Adipocyte (in vitro differentiated cells): ENCODE results near the gene RNF19B.

Experiments used
- DNase-seq: peaks from one replicate; pipeline ENCODE4 v3.0.0-alpha.2; 2015; ENCODE audit warnings: low read depth
- H3K27me3 ChIP-seq: replicated peaks from 2 replicates; pipeline ENCODE4 v1.7.0; 2013; ENCODE audit warnings: mild to moderate bottlenecking, low read length, moderate library complexity; ENCODE audit not compliant: control insufficient read depth, insufficient read depth
- H3K36me3 ChIP-seq: 2 replicates; pipeline ENCODE4 v1.7.0; 2013; ENCODE audit warnings: low read length, mild to moderate bottlenecking, moderate library complexity; ENCODE audit not compliant: control insufficient read depth, insufficient read depth, severe bottlenecking
- H3K4me1 ChIP-seq: 2 replicates; pipeline ENCODE4 v1.7.0; 2013; ENCODE audit warnings: mild to moderate bottlenecking, low read length, moderate library complexity; ENCODE audit not compliant: control insufficient read depth, insufficient read depth
- H3K4me3 ChIP-seq: 2 replicates; pipeline ENCODE4 v1.7.0; 2013; ENCODE audit warnings: mild to moderate bottlenecking, low read length, moderate library complexity
- H3K9ac ChIP-seq: 2 replicates; pipeline ENCODE4 v1.7.0; 2013; ENCODE audit warnings: mild to moderate bottlenecking, low read length, moderate library complexity
- H3K9me3 ChIP-seq: 2 replicates; pipeline ENCODE4 v1.7.0; 2013; ENCODE audit warnings: mild to moderate bottlenecking, low read length, moderate library complexity; ENCODE audit not compliant: control insufficient read depth

Gene RNF19B

GRCh38 chr1:32991386-32991785 is 26.8 kb upstream of the RNF19B start:
- Histone ChIP-seq H3K36me3 (no peaks in the 10 kb centered on the region), H3K9ac (no peak overlapping the region), H3K4me3 (no peak overlapping the region), H3K4me1 (peaks cover 37% of the 10 kb centered on the region), H3K27me3 (no peaks in the 10 kb centered on the region), H3K9me3 (no peaks in the 10 kb centered on the region)
- no peak for DNase-seq

- DNase-seq, result no peak
- H3K36me3 ChIP-seq, result no peaks in the 10 kb centered on the region
- no peak overlapping the region for H3K9ac ChIP-seq
- H3K27me3 ChIP-seq, result no peaks in the 10 kb centered on the region
- no peak overlapping the region for H3K4me3 ChIP-seq
- H3K4me1 ChIP-seq, result peaks cover 37% of the 10 kb centered on the region
- no peaks in the 10 kb centered on the region for H3K9me3 ChIP-seq
Measured at GRCh38 chr1:32990887-32991286, 26.3 kb upstream of the RNF19B start.

DNA sequence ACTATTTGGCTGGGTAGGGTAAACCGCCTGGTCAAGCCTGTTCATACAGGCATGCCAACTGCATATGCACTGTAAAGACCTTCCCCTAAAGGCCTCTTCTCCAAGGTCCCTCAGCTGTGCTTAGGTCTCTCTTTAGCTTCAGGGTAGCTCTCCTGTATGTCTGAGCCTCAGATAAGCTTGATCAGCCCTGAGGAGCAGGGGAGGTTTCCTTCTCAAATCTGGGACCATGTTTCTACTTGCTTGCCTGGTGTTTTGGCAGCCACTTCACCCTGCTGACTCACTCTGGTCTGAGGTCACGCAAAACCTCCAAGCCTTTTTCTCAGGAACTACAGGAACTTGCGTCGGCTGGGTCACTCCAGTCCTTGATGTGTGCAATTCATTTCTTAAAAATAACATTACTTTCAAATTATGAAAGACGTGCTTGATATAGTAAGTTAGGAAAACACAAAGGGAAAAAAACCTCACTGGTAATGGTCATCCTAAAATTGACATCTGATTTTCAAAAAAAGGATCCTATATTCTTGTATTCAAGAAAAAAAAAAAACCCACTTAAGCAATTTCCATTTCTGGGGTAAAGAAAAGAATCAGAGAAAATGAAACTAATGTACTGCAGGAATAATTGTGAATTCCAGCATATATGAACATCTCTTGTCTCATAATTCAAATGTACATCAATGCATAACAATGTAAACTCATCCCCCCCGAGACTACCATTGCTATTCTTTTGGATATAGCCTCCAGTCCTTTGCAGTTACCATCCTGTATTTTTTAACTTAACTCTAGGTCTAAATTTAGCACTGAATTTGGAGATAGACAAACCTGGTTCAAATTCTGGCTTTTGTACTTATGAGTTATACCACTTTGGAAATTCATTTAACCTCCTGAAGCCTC is 24.8 kb upstream of the RNF19B start:
- Histone ChIP-seq H3K9me3 (no peaks in the 10 kb centered on the region), H3K27me3 (no peaks in the 10 kb centered on the region), H3K4me3 (peak overlapping the region; percentile 34), H3K9ac (peak overlapping the region; percentile 59), H3K4me1 (peaks cover 45% of the 10 kb centered on the region), H3K36me3 (no peaks in the 10 kb centered on the region)
- peak; percentile 96 for DNase-seq

DNA sequence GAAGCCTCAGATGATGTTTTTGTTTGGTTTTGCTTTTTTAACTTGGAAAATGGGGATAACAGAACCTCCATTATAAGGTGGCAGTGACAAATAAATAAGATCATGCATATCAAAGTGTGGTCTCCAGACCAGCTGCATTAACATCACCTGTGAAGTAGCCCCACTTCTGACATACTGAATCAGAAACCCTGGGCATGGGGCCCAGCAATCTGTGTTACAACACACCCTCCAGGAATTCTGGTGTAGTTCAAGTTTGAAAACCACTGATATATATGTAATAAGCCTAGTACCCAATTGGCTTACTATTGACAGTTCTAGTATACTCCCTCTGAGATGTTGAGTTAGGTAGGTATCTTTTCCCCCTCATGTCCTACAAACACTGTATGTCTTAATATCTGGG is 24.1 kb upstream of the RNF19B start:
- H3K4me1 ChIP-seq, result peaks cover 47% of the 10 kb centered on the region
- no peaks in the 10 kb centered on the region for H3K27me3 ChIP-seq
- DNase-seq, result peak; percentile 85
- H3K9me3 ChIP-seq, result no peaks in the 10 kb centered on the region
- H3K36me3 ChIP-seq, result no peaks in the 10 kb centered on the region
- peak overlapping the region; percentile 59 for H3K9ac ChIP-seq
- peak overlapping the region; percentile 34 for H3K4me3 ChIP-seq

GRCh38 chr1:32985226-32985625 is 20.6 kb upstream of the RNF19B start:
- Histone ChIP-seq H3K9ac (no peak overlapping the region), H3K36me3 (no peaks in the 10 kb centered on the region), H3K4me3 (no peak overlapping the region), H3K4me1 (peaks cover 38% of the 10 kb centered on the region), H3K27me3 (no peaks in the 10 kb centered on the region), H3K9me3 (no peaks in the 10 kb centered on the region)
- DNase-seq, result no peak

- no peak overlapping the region for H3K9ac ChIP-seq
- H3K4me1 ChIP-seq, result peaks cover 34% of the 10 kb centered on the region
- H3K9me3 ChIP-seq, result no peaks in the 10 kb centered on the region
- no peaks in the 10 kb centered on the region for H3K27me3 ChIP-seq
- no peak for DNase-seq
- no peak overlapping the region for H3K4me3 ChIP-seq
- no peaks in the 10 kb centered on the region for H3K36me3 ChIP-seq
Measured at GRCh38 chr1:32984455-32985171, 20.0 kb upstream of the RNF19B start.

DNA sequence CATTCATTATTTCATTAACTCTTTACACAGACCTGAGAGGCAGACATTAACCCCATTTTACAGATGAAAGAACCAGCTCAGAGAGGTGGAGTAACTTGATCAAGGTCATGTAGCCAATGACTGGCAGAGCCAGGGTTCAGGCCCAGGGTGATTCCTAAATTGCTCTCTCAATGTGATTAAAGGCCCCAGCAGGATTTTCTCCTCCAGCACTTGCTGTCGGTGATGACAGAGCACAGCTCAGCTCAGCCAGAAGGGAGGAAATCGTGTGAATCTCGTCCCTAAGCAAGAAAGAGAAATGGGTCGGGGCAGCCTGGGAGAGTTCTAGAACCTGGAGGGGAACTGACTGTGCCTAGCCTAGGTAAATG is 19.5 kb upstream of the RNF19B start:
- Histone ChIP-seq H3K9ac (no peak overlapping the region), H3K4me1 (peaks cover 28% of the 10 kb centered on the region), H3K4me3 (no peak overlapping the region), H3K36me3 (no peaks in the 10 kb centered on the region), H3K9me3 (no peaks in the 10 kb centered on the region), H3K27me3 (no peaks in the 10 kb centered on the region)
- no peak for DNase-seq

DNA sequence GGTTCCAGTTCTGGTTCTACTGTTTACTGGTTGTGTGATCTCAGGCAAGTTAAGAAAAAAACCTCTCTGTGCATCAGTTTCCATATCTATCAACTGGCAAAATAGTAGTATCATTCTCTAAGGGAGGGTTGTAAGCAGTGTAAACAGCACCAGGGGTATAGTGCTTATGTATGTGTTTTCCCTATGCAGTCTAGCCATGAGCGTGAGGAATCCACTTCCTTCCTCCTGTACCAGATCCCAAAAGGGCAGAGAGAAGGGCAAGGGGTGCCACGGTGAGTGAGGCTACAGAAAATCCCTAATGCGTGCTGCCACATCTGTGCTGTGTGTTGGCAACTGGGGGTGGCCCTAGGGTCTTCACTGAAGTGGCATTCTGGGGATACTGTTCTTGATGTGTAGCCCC is 18.4 kb upstream of the RNF19B start:
- DNase-seq, result no peak
- no peaks in the 10 kb centered on the region for H3K9me3 ChIP-seq
- H3K4me3 ChIP-seq, result no peak overlapping the region
- H3K36me3 ChIP-seq, result no peaks in the 10 kb centered on the region
- H3K27me3 ChIP-seq, result no peaks in the 10 kb centered on the region
- peaks cover 20% of the 10 kb centered on the region for H3K4me1 ChIP-seq
- H3K9ac ChIP-seq, result no peak overlapping the region

- no peaks in the 10 kb centered on the region for H3K27me3 ChIP-seq
- no peak overlapping the region for H3K9ac ChIP-seq
- no peaks in the 10 kb centered on the region for H3K9me3 ChIP-seq
- H3K4me3 ChIP-seq, result no peak overlapping the region
- no peaks in the 10 kb centered on the region for H3K36me3 ChIP-seq
- peak; percentile 47 for DNase-seq
- H3K4me1 ChIP-seq, result peaks cover 20% of the 10 kb centered on the region
Measured at GRCh38 chr1:32981003-32981901, 16.6 kb upstream of the RNF19B start.

DNA sequence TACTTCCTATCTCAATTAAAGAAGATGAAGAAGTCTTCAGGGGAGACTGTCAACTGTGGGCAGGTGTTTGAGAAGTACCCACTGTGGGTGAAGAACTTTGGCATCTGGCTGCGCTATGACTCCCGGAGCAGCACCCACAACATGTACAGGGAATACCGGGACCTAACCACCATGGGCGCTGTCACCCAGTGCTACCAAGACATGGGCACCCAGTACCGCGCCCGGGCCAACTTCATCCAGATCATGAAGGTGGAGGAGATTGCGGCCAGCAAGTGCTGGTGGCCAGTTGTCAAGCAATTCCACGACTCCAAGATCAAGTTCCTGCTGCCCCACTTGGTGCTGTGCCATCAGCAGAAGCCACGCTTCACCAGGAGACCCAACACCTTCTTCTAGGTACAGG is 15.5 kb upstream of the RNF19B start:
- Histone ChIP-seq H3K27me3 (no peaks in the 10 kb centered on the region), H3K36me3 (no peaks in the 10 kb centered on the region), H3K4me1 (peaks cover 18% of the 10 kb centered on the region), H3K4me3 (no peak overlapping the region), H3K9ac (no peak overlapping the region), H3K9me3 (no peaks in the 10 kb centered on the region)
- no peak for DNase-seq

DNA sequence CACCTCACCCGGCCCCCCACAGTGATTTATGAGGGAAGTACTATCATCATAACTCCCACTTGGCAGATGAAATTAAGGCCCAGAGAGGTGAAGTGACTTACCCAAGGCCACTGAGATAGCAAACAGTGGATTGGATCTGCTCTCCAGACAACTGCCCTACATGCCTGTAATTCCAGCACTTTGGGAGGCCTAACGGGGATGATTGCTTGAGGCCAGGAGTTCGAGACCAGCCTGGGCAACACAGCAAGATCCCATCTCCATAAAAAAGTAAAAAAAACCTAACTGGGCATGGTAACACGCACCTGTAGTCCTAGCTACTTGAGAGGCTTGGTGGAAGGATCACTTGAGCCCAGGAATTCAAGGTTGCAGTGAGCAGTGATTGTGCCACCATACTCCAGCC is 14.2 kb upstream of the RNF19B start:
- no peak for DNase-seq
- H3K36me3 ChIP-seq, result no peaks in the 10 kb centered on the region
- H3K4me3 ChIP-seq, result no peak overlapping the region
- no peaks in the 10 kb centered on the region for H3K27me3 ChIP-seq
- no peak overlapping the region for H3K9ac ChIP-seq
- H3K4me1 ChIP-seq, result peaks cover 10% of the 10 kb centered on the region
- no peaks in the 10 kb centered on the region for H3K9me3 ChIP-seq
